Cardiac atrium fibroblast (primary cell): ENCODE data around the gene ATG9B. TPM values are rescaled to one million over a fixed set of nuclear protein-coding genes. Genes with fewer than 3 reads are reported as not detected.

ENCODE experiments used
- total RNA-seq: library from RNA; depleted of rRNA; stranded (reverse); fragments of >200 nt; gene quantifications from 2 replicates; pipeline ENCODE4 v1.2.3, GENCODE V29; 2015

Gene ATG9B, protein sequence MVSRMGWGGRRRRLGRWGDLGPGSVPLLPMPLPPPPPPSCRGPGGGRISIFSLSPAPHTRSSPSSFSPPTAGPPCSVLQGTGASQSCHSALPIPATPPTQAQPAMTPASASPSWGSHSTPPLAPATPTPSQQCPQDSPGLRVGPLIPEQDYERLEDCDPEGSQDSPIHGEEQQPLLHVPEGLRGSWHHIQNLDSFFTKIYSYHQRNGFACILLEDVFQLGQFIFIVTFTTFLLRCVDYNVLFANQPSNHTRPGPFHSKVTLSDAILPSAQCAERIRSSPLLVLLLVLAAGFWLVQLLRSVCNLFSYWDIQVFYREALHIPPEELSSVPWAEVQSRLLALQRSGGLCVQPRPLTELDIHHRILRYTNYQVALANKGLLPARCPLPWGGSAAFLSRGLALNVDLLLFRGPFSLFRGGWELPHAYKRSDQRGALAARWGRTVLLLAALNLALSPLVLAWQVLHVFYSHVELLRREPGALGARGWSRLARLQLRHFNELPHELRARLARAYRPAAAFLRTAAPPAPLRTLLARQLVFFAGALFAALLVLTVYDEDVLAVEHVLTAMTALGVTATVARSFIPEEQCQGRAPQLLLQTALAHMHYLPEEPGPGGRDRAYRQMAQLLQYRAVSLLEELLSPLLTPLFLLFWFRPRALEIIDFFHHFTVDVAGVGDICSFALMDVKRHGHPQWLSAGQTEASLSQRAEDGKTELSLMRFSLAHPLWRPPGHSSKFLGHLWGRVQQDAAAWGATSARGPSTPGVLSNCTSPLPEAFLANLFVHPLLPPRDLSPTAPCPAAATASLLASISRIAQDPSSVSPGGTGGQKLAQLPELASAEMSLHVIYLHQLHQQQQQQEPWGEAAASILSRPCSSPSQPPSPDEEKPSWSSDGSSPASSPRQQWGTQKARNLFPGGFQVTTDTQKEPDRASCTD
- 0.16 and 2.2 TPM in 2 replicates for total RNA-seq

DNA sequence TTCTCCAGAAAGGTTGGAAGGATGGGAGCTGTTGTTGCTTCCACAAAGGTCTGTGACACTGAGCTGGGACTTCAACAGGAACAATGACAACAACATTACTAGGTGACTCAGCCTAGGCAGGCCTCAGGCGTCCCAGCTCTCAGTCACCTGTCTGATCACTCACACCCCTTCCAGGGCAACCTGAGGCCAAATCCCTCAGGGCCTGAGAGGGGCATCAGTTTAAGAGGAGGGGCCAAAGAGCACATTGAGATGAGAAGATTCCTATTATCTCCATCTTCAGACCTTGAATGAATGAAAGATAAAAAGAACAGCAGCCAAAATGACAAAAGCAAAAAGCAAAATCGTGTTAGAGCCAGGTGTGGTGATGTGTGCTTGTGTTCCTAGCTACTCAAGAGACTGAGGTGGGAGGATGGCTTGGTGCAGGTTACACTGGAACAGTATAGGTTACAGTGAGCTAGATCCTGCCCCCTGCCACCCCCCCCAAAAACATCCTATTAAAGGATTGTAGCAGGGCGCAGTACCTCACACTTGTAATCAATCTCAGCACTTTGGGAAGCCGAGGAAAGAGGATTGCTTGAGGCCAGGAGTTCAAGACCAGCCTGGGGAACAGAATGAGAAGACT is at the start of gene ATG9B:
ATG9B (minus strand) TSS at position 60 of the 622 bp plus-strand sequence. CDS start 71 bp downstream, outside the sequence.

DNA sequence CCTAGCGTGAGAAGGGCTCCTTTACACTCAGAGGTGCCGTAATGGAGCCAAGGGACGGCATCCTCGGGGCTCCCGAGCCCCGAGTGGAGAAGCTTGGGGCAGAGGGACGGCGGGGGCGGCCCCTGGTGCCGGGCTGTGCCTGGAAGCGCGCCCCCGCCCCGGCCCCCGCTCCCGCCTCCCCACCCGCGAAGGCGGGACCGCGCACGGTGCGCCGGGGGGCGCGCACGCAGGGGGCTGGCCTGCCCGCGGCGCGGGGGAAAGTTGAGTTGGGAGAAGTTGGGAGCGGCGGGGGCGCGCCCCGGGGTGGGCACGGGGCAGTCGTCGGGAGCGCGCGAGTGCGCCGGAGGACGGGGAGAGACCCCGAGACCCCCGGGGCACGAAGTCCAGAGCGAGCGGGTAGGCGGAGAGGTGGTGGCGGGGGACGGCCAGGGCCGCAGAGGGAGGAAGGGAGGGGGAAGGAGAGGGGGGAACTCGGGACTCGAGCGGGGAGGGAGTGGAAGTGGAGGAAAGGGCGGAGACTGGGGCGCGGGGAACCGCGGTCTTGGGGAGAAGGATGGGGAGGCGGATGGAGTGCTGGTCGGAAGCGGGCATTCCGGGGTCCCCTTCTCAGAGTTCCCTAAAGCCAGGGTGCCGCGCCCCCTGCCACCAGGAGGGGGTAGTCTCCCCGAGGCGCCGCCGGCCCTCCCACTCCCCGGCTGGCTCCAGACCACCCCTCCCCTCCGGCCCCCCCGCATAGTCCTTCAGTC is 35.2 kb upstream of the ATG9B start, which contains the start of gene SLC4A2:
SLC4A2 (plus strand) TSS at position 223 of the 746 bp plus-strand sequence. CDS start 2,399 bp downstream, outside the sequence.

DNA sequence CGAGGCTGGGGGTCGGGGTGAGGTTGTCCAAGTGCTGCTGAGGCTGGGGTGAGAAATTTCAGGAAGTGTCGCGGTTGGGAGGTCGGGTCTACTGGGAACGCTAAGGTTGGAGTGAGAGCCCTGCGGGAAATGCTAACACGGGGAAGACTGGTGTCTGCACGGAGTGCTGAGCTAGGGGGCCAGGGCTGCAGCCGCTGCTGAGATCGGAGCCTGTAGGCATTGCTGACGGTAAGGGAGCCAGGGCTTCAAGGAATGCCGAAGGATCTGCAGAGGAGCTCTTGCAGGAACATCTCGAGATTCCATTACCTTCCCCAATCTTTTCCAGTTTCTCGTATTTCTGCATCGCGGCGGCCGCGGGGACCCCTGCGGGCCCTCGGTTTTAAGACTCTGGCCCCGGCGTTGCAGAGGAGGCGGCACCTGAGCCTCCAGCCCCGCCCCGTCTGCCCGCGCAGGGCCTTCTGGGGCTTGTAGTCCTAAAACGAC is 33.3 kb upstream of the ATG9B start, which contains the start of gene CDK5:
CDK5 (minus strand) TSS at position 392 of the 483 bp plus-strand sequence; CDS start at position 343, 49 bp downstream.

DNA sequence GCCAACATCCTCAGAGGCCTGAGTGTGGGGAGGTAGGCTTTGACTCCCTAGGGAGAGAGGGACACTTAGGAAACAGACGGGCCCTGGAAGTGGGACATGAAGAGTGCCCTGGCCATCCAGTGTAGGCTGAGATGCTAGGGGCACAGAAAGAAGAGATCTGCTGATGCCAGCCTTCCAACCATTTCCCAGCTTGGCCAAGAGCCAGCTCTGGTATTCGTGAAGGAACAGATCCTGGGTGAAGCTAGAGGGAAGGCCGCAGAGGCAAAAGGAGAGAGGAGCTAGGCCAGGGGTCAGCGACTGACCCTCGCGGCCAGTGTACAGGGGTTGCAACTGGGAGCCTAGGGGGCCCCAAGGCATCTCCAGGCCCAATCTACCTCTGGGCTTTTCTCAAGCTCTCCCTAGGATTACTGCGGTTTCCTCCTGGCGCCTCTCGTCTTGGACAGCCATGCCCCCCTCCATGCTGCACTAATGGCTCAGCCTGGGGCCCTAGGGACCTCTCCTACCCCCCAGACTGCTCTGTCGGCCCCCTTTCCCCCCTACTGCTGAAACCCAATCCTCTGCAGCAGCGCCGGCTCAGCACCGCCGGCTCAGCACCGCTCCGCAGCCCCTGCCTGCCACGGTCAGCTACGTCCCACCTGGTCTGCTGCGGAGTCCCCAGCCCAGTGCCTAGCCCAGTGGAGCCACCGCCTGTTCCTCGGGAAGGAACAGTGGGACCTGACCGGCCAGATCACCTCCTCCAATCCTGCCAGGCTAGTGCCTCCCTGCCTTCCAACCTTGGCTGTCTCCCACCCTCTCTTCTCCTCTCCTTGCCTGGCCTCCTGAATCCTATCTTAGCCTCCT is 23.9 kb upstream of the ATG9B start, which contains the start of gene ASIC3:
ASIC3 (plus strand) TSS at position 556 of the 840 bp plus-strand sequence. CDS start 355 bp downstream, outside the sequence.

DNA sequence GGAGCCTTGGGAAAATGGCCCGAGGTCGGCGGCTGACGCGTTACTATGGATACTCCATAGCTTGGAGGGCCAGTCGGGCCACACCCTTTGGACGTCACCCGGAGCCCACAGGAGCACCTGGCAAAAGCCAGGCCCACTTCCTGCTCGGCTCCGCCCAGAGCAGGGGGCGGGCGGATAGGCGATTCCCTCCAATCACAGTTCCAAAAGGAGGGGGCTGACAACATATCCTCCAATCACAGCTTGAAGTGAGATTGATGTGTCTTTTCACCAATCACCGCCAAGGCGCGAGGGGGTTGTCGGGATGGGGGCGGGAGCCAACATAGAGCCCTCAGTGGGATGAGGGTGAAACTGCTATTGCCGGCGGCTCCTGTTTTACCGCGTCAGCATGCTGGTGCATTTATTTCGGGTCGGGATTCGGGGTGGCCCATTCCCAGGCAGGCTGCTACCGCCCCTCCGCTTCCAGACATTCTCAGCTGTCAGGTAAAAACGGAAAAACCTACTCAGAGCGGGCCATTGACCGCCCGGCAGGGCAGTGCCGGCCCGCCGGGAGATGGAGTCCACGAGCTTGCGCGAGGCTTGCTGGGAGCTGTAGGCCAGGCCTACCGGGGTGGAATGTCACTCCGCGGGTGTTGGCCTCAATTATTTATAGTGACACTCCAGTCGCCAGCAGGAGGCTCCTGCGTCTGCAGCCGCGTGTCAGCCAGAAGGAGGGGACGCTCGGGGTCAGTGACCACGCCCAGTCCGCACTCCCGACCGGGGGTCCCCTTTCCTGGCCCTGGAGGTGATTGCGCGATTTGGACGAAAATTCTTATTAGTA is 4.0 kb upstream of the ATG9B start, which contains the start of gene ABCB8:
ABCB8 (plus strand) TSS at position 320 of the 817 bp plus-strand sequence; CDS start at position 386, 66 bp downstream.

DNA sequence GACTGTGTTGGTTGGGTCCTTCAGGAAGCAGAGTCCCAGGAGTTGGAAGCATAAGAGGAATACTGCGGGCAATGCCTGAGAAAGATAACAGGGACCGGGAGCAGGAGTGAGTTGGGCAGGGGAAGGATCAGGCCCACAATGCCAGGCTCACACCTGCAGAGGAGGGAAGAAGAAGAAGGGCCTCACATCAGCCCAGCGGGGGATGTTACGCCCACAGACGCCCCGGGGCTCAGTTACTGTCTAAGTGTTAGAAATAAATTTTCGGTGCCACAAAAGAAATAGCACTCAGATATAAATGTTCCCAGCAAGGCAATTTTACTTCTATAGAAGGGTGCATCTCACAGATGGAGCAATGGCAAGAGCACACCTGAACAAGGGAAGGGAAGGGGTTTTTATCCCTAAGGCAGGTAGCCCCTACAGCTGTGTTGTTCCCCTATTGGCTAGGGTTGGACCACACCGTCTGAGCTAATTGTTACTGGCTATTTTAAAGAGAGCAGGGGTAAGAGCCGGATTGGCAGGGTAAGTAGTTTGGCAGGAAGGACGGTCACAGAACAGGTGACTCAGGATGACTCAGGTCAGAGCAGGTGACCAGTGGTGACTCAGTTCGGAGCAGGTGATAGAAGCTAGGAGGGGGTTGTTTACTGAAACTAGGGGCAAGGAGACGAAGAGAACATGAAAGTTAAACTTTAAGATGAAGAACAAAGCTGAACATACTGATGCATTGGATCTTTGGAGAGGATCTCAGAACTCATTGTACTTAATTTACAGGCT is 33.7 kb downstream of the ATG9B start, which contains the start of gene NOS3:
NOS3 (plus strand) TSS at position 602 of the 771 bp plus-strand sequence. CDS start 2,787 bp downstream, outside the sequence.

DNA sequence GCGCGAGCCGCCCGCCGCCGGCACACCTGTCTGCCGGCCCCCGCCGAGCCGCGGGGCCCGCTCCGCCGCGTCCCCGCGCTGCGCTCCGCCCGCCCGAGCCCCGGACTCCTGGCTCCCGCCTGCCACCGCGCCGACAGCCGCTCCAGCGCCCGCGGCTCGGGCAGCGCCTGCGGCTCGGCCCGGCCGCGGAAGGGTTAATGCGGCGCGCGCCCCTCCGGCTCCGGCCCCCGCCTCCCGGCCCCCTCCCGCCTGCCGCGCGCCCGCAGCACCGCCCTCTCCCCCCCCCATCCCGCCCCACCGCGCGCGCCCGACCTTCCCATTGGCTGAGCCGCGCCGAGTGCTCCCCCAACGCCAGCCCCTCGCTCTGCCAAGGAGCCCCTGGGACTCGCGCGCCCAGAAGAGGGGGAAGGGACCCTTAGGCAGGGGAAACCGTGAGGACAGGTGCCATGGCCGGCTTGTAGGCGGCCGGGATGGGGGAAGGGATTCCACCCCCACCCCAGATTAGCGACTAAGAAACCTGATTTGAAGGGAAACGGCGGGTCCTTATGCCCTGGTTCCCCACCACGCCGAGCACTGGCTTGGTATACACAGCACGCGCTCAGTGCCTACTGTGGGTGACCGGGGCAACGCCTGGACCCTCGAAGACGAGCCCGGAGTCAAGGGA is 46.0 kb downstream of the ATG9B start, which contains the start of gene KCNH2:
KCNH2 (minus strand) TSS at position 196 of the 664 bp plus-strand sequence. CDS start 408 bp downstream, outside the sequence.

Other genes starting within 250 kb of the ATG9B start
- not detected in 2 replicates for gene TMEM176B, start 224.1 kb downstream of the ATG9B start, total RNA-seq
- not detected in 2 replicates for gene TMEM176A, start 223.7 kb downstream of the ATG9B start, total RNA-seq
- gene AOC1, start 172.0 kb downstream of the ATG9B start, total RNA-seq, result not detected in 2 replicates
- under 0.01 TPM in 1 of 2 replicates, not detected in the other for gene KCNH2, start 46.2 kb downstream of the ATG9B start, total RNA-seq
- 5.4 and 18.6 TPM in 2 replicates for gene NOS3, start 33.5 kb downstream of the ATG9B start, total RNA-seq
- 26.9 and 33.6 TPM in 2 replicates for gene ABCB8, start 4.0 kb upstream of the ATG9B start, total RNA-seq
- gene ASIC3, start 24.0 kb upstream of the ATG9B start, total RNA-seq, result 0.54 TPM in 1 of 2 replicates, not detected in the other
- 9.2 and 13.0 TPM in 2 replicates for gene CDK5, start 33.4 kb upstream of the ATG9B start, total RNA-seq
- 123 and 225 TPM in 2 replicates for gene SLC4A2, start 35.1 kb upstream of the ATG9B start, total RNA-seq
- gene FASTK, start 56.3 kb upstream of the ATG9B start, total RNA-seq, result 69.1 and 85.9 TPM in 2 replicates
- gene TMUB1, start 59.0 kb upstream of the ATG9B start, total RNA-seq, result 48.8 and 52.0 TPM in 2 replicates
- gene AGAP3, start 62.0 kb upstream of the ATG9B start, total RNA-seq, result 33.0 and 41.3 TPM in 2 replicates
- not detected in 2 replicates for gene GBX1, start 143.2 kb upstream of the ATG9B start, total RNA-seq
- gene ASB10, start 162.8 kb upstream of the ATG9B start, total RNA-seq, result not detected in 2 replicates
- gene H2BK1, start 186.0 kb upstream of the ATG9B start, total RNA-seq, result not detected in 2 replicates
- gene ABCF2, start 202.7 kb upstream of the ATG9B start, total RNA-seq, result 41.2 and 49.7 TPM in 2 replicates
- 89.0 and 110 TPM in 2 replicates for gene CHPF2, start 208.0 kb upstream of the ATG9B start, total RNA-seq
- gene SMARCD3, start 224.2 kb upstream of the ATG9B start, total RNA-seq, result 27.5 and 41.0 TPM in 2 replicates